AG10803 (cell line): ENCODE measurements around the gene PPIL1.

Experiments used
- DNase-seq: peaks from one replicate; pipeline ENCODE4 v3.0.0; 2010; ENCODE audit warnings: low read depth
- H3K4me3 ChIP-seq: 2 replicates; pipeline ENCODE4 v1.5.1; 2011; ENCODE audit warnings: mild to moderate bottlenecking, low read length, control low read depth
- TF ChIP-seq, protein P1 (sequence below): conservative IDR thresholded peaks from 2 replicates; pipeline ENCODE4 v1.5.1; 2011; ENCODE audit warnings: mild to moderate bottlenecking, low read length, control low read depth, inconsistent platforms

PPIL1 gene

DNA sequence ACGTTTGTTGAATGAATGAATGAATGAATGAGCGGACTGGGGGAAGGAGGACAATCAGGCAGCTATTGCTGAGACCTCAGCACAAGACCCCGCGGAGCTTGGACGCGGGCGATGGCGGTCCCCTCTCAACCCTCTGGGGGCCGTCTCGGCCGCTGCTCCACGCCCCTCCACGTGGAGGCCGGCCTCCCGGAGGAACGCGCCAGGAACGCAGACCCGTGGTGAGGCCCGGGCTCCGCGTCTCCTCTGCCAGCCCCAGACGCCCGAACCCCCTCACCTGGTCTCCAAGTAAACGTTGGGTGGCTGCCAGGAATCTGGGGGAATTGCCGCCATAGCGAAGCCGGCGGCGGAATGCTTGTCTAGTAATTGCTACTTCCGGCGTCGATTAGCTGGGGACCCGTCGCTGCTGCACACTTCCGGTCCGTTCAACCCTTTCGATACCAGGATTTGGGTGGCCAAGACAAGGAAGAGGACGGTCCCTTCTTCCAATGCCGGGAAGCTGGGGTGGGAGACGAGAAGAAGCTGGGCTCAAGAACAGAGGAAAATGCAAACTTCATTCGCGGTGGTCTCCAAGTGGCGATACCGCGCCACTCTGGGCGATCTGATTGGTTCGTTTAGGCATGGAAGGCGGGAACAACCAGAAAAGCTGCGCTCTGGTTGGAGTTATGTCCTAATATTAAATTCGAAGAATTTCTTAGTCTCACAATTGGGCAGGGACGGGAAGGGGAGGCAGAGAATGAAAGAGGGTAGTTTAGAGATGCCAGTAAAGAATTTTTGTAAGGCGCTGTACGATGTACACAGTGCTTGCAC, at the start of gene PPIL1:
Gene PPIL1 (minus strand): TSS at position 361 of the 807 bp plus-strand sequence. CDS start 31 bp downstream, at position 330.
- peak within 1 kb of the TSS; percentile 98 for H3K4me3 ChIP-seq
- peak; percentile 85 for DNase-seq
- TF ChIP-seq, protein P1, sequence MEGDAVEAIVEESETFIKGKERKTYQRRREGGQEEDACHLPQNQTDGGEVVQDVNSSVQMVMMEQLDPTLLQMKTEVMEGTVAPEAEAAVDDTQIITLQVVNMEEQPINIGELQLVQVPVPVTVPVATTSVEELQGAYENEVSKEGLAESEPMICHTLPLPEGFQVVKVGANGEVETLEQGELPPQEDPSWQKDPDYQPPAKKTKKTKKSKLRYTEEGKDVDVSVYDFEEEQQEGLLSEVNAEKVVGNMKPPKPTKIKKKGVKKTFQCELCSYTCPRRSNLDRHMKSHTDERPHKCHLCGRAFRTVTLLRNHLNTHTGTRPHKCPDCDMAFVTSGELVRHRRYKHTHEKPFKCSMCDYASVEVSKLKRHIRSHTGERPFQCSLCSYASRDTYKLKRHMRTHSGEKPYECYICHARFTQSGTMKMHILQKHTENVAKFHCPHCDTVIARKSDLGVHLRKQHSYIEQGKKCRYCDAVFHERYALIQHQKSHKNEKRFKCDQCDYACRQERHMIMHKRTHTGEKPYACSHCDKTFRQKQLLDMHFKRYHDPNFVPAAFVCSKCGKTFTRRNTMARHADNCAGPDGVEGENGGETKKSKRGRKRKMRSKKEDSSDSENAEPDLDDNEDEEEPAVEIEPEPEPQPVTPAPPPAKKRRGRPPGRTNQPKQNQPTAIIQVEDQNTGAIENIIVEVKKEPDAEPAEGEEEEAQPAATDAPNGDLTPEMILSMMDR = no peak

DNA sequence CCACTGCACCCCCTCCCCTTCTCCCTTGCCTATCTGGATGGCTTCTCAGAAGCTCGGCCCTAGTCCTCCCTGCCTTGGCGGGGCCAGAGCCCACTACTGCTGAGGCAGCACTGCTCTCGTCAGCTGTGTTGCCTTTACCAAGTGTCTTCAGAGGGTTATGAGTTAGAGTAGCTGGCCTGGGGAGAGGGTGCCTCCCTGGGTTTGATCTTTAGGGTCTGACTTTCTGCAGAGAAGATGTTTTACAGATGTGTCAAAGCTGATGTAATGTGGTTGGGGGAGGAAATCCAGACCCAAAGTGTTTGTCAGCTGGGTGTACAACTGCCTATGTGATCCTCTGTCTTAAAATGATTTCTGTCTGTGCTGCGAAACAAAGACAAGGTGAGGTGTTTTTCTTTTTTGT, 49.5 kb upstream of the PPIL1 start:
- TF ChIP-seq, protein P1 = no peak
- peak; percentile 49 for DNase-seq
- H3K4me3 ChIP-seq = no peak overlapping the region

DNA sequence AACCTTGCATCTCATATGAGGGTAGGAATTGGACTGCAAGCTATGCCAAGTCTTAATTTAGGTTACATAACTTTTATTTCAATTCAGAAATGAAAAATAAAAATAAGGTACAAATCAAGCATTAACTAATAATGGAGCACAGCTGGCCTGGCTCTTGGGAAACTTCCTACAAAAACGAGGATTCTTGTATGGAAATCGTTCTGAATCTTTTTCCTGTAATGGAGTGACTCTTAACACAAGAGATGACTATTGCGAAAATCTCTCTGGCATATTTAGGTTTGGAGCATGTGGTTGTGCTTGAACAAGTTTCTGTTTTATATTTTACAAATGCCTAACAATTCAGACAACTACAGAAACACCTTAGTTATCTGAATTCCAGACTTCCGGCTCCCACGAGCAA, 45.9 kb upstream of the PPIL1 start:
- TF ChIP-seq, protein P1 = no peak
- DNase-seq = peak; percentile 83
- no peak overlapping the region for H3K4me3 ChIP-seq

DNA sequence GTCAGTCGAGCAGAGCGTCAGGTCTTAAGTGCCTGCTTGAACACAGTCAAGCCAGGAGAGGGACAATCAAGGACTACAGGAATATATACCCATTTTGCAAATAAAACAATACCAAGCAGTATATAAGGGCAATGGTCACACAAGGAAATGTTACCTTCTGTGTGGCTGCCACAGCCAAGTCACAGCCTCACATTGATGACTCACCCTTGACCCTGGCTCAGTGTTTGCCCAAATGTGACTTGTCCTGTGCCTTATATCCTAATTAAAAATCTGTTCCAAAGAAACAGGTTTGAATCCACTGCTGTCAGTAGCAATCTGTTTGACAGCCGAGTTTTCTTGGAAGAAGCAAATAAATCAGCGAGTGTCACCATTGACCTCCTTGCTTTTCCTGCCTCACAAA, 45.4 kb upstream of the PPIL1 start:
- TF ChIP-seq, protein P1 = no peak
- DNase-seq = no peak
- H3K4me3 ChIP-seq = no peak overlapping the region

DNA sequence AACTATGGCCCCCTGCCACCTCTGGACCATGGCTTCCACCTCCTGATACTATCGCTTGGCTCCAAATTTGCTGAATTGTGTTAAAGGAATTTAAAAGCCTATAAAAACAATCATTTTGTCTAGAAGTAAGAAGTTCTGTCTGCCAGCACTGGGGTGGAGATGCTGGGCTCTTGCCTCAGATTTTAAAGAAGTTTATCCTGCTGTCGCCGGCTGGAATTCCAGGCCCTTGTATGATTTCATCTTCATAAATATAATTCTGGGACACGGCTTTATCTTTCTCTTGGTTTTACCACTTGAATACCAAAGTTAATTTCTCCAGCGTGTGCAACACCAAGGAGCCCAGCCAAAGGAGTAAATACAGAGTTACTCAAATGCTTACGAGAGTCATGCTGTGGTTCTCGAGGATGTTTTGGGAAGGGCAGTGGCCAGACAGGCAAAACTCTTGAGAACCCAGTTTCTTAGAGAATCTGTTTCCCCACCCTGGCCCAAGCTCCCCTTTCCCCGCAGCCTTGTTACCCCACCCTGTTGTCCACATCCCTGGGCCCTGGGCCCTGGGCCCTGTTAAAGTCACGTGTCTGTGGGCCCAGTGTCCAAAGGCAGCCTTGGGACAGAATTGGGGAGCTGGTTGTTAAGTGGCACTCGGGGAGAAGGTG, 43.1 kb upstream of the PPIL1 start:
- peak; percentile 98 for DNase-seq
- TF ChIP-seq, protein P1 = no peak
- no peak overlapping the region for H3K4me3 ChIP-seq

DNA sequence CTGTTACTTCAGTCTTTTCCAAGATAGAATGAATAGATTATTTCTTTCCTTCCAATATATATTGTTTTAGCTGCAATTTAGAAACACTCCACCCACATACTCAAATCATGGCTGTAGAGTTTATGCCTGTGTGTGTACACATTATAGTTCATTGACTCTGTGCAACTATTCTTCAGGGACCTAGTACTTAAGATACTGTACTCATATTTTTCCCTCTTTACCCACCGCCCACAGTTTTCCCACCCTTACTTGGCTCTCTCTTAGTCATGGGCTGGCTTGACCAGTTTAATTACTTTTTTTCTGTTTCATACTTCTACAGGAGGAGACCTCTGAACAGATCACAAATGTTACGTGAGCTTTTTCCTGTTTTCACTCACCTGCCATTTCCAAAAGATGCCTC, 41.5 kb upstream of the PPIL1 start:
- H3K4me3 ChIP-seq = no peak overlapping the region
- DNase-seq = no peak
- TF ChIP-seq, protein P1 = no peak

DNA sequence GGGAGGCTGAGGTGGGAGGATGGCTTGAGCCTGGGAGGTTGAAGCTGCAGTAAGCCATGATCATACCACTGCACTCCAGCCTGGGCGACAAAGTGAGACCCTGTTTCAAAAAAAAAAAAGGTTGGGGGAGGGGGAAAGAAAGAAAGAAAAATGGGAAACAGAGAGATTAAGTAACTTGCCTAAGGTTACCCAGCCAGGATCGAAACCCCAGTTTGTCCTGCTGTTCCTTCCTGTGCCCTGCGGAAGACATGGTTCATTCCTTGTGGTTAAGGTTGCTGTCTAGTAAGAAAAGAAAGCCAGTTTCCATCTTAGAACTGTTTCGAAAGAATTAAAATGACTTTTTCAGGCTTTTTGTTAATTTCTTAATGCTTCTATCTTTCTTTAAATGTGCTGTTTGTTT, 41.0 kb upstream of the PPIL1 start:
- TF ChIP-seq, protein P1 = no peak
- H3K4me3 ChIP-seq = no peak overlapping the region
- DNase-seq = no peak
